ENCODE results near the gene CAPN5. TPM values are rescaled to one million over a fixed set of nuclear protein-coding genes. Genes with fewer than 3 reads are reported as not detected.

Gene CAPN5
- total RNA-seq, 1 experiment from 2014 or later, result 27.4 TPM

- TF ChIP-seq RORB (CRISPR knock-in tag; IDR thresholded peaks at IDR 0.05) (no peak), ZNF423 (CRISPR knock-in tag; IDR thresholded peaks at IDR 0.05) (no peak), ZMAT4 (CRISPR knock-in tag; IDR thresholded peaks at IDR 0.05) (no peak), E2F4 (CRISPR knock-in tag; IDR thresholded peaks at IDR 0.05; ENCODE audit: borderline replicate concordance, low read depth) (no peak)
- TF ChIP-seq, protein P1, sequence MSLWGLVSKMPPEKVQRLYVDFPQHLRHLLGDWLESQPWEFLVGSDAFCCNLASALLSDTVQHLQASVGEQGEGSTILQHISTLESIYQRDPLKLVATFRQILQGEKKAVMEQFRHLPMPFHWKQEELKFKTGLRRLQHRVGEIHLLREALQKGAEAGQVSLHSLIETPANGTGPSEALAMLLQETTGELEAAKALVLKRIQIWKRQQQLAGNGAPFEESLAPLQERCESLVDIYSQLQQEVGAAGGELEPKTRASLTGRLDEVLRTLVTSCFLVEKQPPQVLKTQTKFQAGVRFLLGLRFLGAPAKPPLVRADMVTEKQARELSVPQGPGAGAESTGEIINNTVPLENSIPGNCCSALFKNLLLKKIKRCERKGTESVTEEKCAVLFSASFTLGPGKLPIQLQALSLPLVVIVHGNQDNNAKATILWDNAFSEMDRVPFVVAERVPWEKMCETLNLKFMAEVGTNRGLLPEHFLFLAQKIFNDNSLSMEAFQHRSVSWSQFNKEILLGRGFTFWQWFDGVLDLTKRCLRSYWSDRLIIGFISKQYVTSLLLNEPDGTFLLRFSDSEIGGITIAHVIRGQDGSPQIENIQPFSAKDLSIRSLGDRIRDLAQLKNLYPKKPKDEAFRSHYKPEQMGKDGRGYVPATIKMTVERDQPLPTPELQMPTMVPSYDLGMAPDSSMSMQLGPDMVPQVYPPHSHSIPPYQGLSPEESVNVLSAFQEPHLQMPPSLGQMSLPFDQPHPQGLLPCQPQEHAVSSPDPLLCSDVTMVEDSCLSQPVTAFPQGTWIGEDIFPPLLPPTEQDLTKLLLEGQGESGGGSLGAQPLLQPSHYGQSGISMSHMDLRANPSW (CRISPR knock-in tag; conservative IDR thresholded peaks at IDR 0.05; ENCODE audit: low read depth), result no peak
- TF ChIP-seq, protein P2, sequence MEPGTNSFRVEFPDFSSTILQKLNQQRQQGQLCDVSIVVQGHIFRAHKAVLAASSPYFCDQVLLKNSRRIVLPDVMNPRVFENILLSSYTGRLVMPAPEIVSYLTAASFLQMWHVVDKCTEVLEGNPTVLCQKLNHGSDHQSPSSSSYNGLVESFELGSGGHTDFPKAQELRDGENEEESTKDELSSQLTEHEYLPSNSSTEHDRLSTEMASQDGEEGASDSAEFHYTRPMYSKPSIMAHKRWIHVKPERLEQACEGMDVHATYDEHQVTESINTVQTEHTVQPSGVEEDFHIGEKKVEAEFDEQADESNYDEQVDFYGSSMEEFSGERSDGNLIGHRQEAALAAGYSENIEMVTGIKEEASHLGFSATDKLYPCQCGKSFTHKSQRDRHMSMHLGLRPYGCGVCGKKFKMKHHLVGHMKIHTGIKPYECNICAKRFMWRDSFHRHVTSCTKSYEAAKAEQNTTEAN (CRISPR knock-in tag; IDR thresholded peaks at IDR 0.05), result no peak
Measured at GRCh38 chr11:77159937-77160495, 93.2 kb downstream of the CAPN5 start (continued).

DNA sequence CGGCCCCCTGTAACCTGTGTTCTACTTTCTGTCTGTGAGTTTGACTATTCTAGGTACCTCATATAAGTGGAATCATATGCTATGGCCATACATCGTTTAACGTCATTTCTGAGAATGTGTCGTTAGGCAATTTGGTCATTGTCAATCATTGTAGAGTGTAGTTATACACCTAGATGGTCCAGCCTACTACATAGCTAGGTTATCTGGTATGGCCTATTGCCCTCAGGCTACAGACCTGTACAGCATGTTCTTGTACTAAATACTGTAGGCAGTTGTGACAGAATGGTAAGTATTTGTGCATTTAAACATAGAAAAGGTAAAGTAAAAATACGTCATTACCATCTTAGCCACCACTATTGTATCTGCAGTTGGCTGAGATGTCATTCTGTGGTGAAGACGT is 96.5 kb downstream of the CAPN5 start:
- H3K4me1 Mint-ChIP-seq, result no peaks in the 10 kb centered on the region
- H3K36me3 Mint-ChIP-seq, result no peaks in the 10 kb centered on the region
- no peaks in the 10 kb centered on the region for H3K27me3 Mint-ChIP-seq (ENCODE audit: low read depth)
- ATAC-seq (no peak), DNase-seq (ENCODE audit: low spot score) (no peak)
- CTCF ChIA-PET, result no interaction called here
- no peak overlapping the region for H3K4me3 Mint-ChIP-seq
- H3K27ac Mint-ChIP-seq, result no peak overlapping the region
- H3K9me3 Mint-ChIP-seq, result no peaks in the 10 kb centered on the region
- POLR2A ChIA-PET, result no interaction called here
- TF ChIP-seq AFF4 (CRISPR knock-in tag; IDR thresholded peaks at IDR 0.05; ENCODE audit: borderline replicate concordance) (no peak), ETV6 (CRISPR knock-in tag; IDR thresholded peaks at IDR 0.05) (no peak), ZNF671 (CRISPR knock-in tag; IDR thresholded peaks at IDR 0.05) (no peak), ZMAT4 (CRISPR knock-in tag; IDR thresholded peaks at IDR 0.05) (no peak), HMGA2 (CRISPR knock-in tag; IDR thresholded peaks at IDR 0.05) (no peak), ATF2 (CRISPR knock-in tag; IDR thresholded peaks at IDR 0.05; ENCODE audit: borderline replicate concordance, low read depth) (no peak), ZNF219 (CRISPR knock-in tag; IDR thresholded peaks at IDR 0.05; ENCODE audit: borderline replicate concordance) (no peak), GABPB1 (CRISPR knock-in tag; IDR thresholded peaks at IDR 0.05) (no peak), PRRX2 (CRISPR knock-in tag; IDR thresholded peaks at IDR 0.05) (no peak), NR2C2 (CRISPR knock-in tag; IDR thresholded peaks at IDR 0.05) (no peak), KAT7 (CRISPR knock-in tag; IDR thresholded peaks at IDR 0.05; ENCODE audit: borderline replicate concordance) (no peak), E2F4 (CRISPR knock-in tag; IDR thresholded peaks at IDR 0.05; ENCODE audit: borderline replicate concordance, low read depth) (no peak), EMX1 (CRISPR knock-in tag; IDR thresholded peaks at IDR 0.05) (no peak), TEAD1 (CRISPR knock-in tag; IDR thresholded peaks at IDR 0.05) (no peak)
- TF ChIP-seq, protein P3, sequence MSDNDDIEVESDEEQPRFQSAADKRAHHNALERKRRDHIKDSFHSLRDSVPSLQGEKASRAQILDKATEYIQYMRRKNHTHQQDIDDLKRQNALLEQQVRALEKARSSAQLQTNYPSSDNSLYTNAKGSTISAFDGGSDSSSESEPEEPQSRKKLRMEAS (CRISPR knock-in tag; IDR thresholded peaks at IDR 0.05), result no peak
- TF ChIP-seq, protein P4, sequence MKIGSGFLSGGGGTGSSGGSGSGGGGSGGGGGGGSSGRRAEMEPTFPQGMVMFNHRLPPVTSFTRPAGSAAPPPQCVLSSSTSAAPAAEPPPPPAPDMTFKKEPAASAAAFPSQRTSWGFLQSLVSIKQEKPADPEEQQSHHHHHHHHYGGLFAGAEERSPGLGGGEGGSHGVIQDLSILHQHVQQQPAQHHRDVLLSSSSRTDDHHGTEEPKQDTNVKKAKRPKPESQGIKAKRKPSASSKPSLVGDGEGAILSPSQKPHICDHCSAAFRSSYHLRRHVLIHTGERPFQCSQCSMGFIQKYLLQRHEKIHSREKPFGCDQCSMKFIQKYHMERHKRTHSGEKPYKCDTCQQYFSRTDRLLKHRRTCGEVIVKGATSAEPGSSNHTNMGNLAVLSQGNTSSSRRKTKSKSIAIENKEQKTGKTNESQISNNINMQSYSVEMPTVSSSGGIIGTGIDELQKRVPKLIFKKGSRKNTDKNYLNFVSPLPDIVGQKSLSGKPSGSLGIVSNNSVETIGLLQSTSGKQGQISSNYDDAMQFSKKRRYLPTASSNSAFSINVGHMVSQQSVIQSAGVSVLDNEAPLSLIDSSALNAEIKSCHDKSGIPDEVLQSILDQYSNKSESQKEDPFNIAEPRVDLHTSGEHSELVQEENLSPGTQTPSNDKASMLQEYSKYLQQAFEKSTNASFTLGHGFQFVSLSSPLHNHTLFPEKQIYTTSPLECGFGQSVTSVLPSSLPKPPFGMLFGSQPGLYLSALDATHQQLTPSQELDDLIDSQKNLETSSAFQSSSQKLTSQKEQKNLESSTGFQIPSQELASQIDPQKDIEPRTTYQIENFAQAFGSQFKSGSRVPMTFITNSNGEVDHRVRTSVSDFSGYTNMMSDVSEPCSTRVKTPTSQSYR (CRISPR knock-in tag; IDR thresholded peaks at IDR 0.05), result no peak
